Ishikawa (cell line): Measurements from ENCODE around the gene SLC8A1.

ENCODE experiments used
- CEBPB ChIP-seq: IDR thresholded peaks from 2 replicates; pipeline ENCODE4 v1.6.1; 2012
- CREB1 ChIP-seq: IDR thresholded peaks from 2 replicates; pipeline ENCODE4 v1.6.1; 2012; ENCODE audit warnings: low read depth
- EGR1 ChIP-seq: IDR thresholded peaks from 2 replicates; pipeline ENCODE4 v1.6.1; 2012
- EP300 ChIP-seq: IDR thresholded peaks from 2 replicates; pipeline ENCODE4 v1.6.1; 2012; ENCODE audit warnings: borderline replicate concordance
- FOXM1 ChIP-seq: IDR thresholded peaks from 2 replicates; pipeline ENCODE4 v1.6.1; 2012; ENCODE audit warnings: low read depth, borderline replicate concordance
- NFIC ChIP-seq: IDR thresholded peaks from 2 replicates; pipeline ENCODE4 v1.6.1; 2012
- RAD21 ChIP-seq: IDR thresholded peaks from 2 replicates; pipeline ENCODE4 v1.6.1; 2012; ENCODE audit warnings: low read depth
- TAF1 ChIP-seq: IDR thresholded peaks from 2 replicates; pipeline ENCODE4 v1.6.1; 2012; ENCODE audit warnings: low read depth, mild to moderate bottlenecking
- TCF12 ChIP-seq: IDR thresholded peaks from 2 replicates; pipeline ENCODE4 v1.6.1; 2012; ENCODE audit warnings: low read depth
- TEAD4 ChIP-seq: IDR thresholded peaks from 2 replicates; pipeline ENCODE4 v1.6.1; 2012
- YY1 ChIP-seq: IDR thresholded peaks from 2 replicates; pipeline ENCODE4 v1.6.1; 2012; ENCODE audit warnings: low read depth
- ZBTB7A ChIP-seq: IDR thresholded peaks from 2 replicates; pipeline ENCODE4 v1.6.1; 2012; ENCODE audit warnings: low read depth
- TF ChIP-seq, protein P1 (sequence below): IDR thresholded peaks from 2 replicates; pipeline ENCODE4 v1.6.1; 2012
- TF ChIP-seq, protein P2 (sequence below): IDR thresholded peaks from 2 replicates; pipeline ENCODE4 v1.6.1; 2012; ENCODE audit warnings: low read depth, mild to moderate bottlenecking
- TF ChIP-seq, protein P3 (sequence below): IDR thresholded peaks from 2 replicates; pipeline ENCODE4 v1.6.1; 2012

SLC8A1 gene

GRCh38 chr2:40210344-40210967, 241.4 kb downstream of the SLC8A1 start:
- TF ChIP-seq, protein P1, sequence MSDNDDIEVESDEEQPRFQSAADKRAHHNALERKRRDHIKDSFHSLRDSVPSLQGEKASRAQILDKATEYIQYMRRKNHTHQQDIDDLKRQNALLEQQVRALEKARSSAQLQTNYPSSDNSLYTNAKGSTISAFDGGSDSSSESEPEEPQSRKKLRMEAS, result no peak
- no peak for TF ChIP-seq NFIC
- no peak for TF ChIP-seq TEAD4
- TF ChIP-seq YY1, result no peak
- TF ChIP-seq, protein P2, sequence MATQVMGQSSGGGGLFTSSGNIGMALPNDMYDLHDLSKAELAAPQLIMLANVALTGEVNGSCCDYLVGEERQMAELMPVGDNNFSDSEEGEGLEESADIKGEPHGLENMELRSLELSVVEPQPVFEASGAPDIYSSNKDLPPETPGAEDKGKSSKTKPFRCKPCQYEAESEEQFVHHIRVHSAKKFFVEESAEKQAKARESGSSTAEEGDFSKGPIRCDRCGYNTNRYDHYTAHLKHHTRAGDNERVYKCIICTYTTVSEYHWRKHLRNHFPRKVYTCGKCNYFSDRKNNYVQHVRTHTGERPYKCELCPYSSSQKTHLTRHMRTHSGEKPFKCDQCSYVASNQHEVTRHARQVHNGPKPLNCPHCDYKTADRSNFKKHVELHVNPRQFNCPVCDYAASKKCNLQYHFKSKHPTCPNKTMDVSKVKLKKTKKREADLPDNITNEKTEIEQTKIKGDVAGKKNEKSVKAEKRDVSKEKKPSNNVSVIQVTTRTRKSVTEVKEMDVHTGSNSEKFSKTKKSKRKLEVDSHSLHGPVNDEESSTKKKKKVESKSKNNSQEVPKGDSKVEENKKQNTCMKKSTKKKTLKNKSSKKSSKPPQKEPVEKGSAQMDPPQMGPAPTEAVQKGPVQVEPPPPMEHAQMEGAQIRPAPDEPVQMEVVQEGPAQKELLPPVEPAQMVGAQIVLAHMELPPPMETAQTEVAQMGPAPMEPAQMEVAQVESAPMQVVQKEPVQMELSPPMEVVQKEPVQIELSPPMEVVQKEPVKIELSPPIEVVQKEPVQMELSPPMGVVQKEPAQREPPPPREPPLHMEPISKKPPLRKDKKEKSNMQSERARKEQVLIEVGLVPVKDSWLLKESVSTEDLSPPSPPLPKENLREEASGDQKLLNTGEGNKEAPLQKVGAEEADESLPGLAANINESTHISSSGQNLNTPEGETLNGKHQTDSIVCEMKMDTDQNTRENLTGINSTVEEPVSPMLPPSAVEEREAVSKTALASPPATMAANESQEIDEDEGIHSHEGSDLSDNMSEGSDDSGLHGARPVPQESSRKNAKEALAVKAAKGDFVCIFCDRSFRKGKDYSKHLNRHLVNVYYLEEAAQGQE, result no peak
- no peak for TF ChIP-seq CREB1
- no peak for TF ChIP-seq RAD21
- no peak for TF ChIP-seq EGR1
- no peak for TF ChIP-seq FOXM1
- no peak for TF ChIP-seq ZBTB7A
- no peak for TF ChIP-seq EP300
- TF ChIP-seq TCF12, result no peak
- TF ChIP-seq, protein P3, sequence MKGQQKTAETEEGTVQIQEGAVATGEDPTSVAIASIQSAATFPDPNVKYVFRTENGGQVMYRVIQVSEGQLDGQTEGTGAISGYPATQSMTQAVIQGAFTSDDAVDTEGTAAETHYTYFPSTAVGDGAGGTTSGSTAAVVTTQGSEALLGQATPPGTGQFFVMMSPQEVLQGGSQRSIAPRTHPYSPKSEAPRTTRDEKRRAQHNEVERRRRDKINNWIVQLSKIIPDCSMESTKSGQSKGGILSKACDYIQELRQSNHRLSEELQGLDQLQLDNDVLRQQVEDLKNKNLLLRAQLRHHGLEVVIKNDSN, result no peak
- no peak for TF ChIP-seq CEBPB
- no peak for TF ChIP-seq TAF1

- no peak for TF ChIP-seq FOXM1
- no peak for TF ChIP-seq YY1
- no peak for TF ChIP-seq NFIC
- TF ChIP-seq, protein P3, result no peak
- TF ChIP-seq RAD21, result no peak
- TF ChIP-seq ZBTB7A, result no peak
- no peak for TF ChIP-seq CREB1
- TF ChIP-seq EP300, result no peak
- TF ChIP-seq TEAD4, result no peak
- TF ChIP-seq EGR1, result no peak
- TF ChIP-seq TCF12, result no peak
- no peak for TF ChIP-seq CEBPB
- no peak for TF ChIP-seq TAF1
- TF ChIP-seq, protein P1, result no peak
These were observed 242.1 kb downstream of the SLC8A1 start for GRCh38 chr2:40209761-40210160.

DNA sequence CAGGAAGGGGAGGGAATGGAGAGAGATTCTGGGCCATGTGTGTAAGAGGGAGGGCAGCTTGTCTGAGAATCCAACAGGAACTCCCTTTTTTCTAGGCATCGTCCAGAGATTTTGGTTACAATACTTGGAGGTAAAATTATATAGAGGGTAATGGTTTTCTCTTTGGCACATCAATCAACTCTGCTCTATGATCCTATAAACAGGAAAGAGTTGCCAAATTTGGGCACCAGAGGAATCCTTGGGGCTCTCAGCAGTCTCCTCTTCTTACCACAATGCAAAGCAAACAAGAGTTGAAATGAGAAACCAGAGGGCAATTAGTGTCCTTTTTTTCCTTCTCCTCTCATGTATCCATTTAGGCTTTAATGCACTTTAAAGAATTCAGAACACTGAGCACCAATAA, 243.4 kb downstream of the SLC8A1 start:
- TF ChIP-seq CREB1, result no peak

GRCh38 chr2:40204268-40204667, 247.6 kb downstream of the SLC8A1 start:
- TF ChIP-seq EP300 (no peak), ZBTB7A (no peak), TCF12 (no peak), CREB1 (no peak), YY1 (no peak), RAD21 (no peak), CEBPB (no peak), NFIC (no peak), TEAD4 (no peak), FOXM1 (no peak), EGR1 (no peak), TAF1 (no peak)
- TF ChIP-seq, protein P1, result no peak
- TF ChIP-seq, protein P2, result no peak

- TF ChIP-seq TAF1 (no peak), RAD21 (no peak)
- TF ChIP-seq, protein P1, result no peak
These were observed 249.0 kb downstream of the SLC8A1 start for GRCh38 chr2:40202798-40203400.
